Effector memory CD8-positive, alpha-beta T cell (primary cell): Measurements from ENCODE around the gene MEIS1.

Experiments
- ATAC-seq: fragments of 150-1000 bp; cut with Tn5 transposase; replicated peaks from 2 replicates; pipeline ENCODE4 v1.10.0; 2021; ENCODE audit warnings: mild to moderate bottlenecking, moderate library complexity
- DNase-seq, 3 experiments: peaks; one replicate each; pipeline ENCODE4 v3.0.0; 2021
- H3K27ac Mint-ChIP-seq, 2 donors: one replicate each; pipeline ENCODE4 v1.8.0; 2022; ENCODE audit warnings: mild to moderate bottlenecking in 2 of 2, mixed read lengths in 2 of 2, moderate library complexity in 2 of 2
- H3K27me3 Mint-ChIP-seq, 2 donors: one replicate each; pipeline ENCODE4 v1.8.0; 2022; ENCODE audit warnings: mixed read lengths in 2 of 2
- H3K36me3 Mint-ChIP-seq: one replicate; pipeline ENCODE4 v1.8.0; 2022; ENCODE audit warnings: mild to moderate bottlenecking, moderate library complexity, mixed read lengths; ENCODE audit not compliant: insufficient read depth
- H3K4me1 Mint-ChIP-seq, 2 donors: one replicate each; pipeline ENCODE4 v1.8.0; 2022; ENCODE audit warnings: low read depth in 2 of 2, mixed read lengths in 2 of 2
- H3K4me3 Mint-ChIP-seq, 2 donors: one replicate each; pipeline ENCODE4 v1.8.0; 2022; ENCODE audit warnings: mild to moderate bottlenecking in 2 of 2, mixed read lengths in 2 of 2, moderate library complexity in 2 of 2
- H3K9me3 Mint-ChIP-seq, 2 donors: one replicate each; pipeline ENCODE4 v1.8.0; 2022; ENCODE audit warnings: mixed read lengths in 2 of 2

Gene MEIS1

GRCh38 chr2:66426244-66427111 lies 8.4 kb upstream of the MEIS1 start:
- Mint-ChIP-seq H3K4me1 (no peaks in the 10 kb centered on the region), H3K27ac (no peak overlapping the region), H3K4me3 (no peak overlapping the region), H3K27me3 (peaks cover 33 to 37% of the 10 kb centered on the region in 2 donors), H3K36me3 (no peaks in the 10 kb centered on the region), H3K9me3 (no peaks in the 10 kb centered on the region)
- ATAC-seq = no peak
- DNase-seq = no peak

- H3K36me3 Mint-ChIP-seq = no peaks in the 10 kb centered on the region
- H3K9me3 Mint-ChIP-seq = no peaks in the 10 kb centered on the region
- H3K27me3 Mint-ChIP-seq = peaks cover 37 to 40% of the 10 kb centered on the region in 2 donors
- no peaks in the 10 kb centered on the region for H3K4me1 Mint-ChIP-seq
- no peak overlapping the region for H3K4me3 Mint-ChIP-seq
- H3K27ac Mint-ChIP-seq = no peak overlapping the region
- no peak for ATAC-seq
- DNase-seq = no peak
Observed at GRCh38 chr2:66427300-66427699, 7.6 kb upstream of the MEIS1 start.

DNA sequence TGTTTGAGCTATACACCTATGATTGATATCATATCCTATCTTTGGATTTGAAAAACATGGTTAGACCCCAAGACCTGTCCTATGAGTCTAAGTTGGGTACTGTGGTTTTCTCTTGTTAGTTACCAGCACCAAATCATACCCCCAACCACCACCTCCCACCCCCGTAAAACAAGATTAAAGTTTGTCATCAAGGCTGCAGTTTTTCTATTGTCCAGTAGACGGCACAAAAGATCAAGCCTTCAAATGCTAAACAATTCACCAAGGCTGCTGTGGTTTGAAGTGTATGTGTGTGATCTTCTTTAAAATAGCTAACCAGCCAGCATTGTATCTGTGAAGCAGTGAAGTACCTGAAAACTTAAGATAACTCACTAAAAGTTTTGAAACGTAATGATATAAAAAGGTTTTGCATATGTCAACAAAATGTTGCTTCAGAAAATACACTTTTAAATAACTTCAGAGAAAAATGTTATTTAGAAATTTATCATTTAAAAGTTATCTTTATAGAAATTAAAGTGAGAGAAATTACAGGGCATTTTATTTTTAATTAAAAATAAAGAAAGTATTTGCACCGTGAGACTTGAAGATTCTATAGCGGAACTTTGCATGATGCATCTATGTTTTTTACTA lies 5.8 kb upstream of the MEIS1 start:
- no peaks in the 10 kb centered on the region for H3K9me3 Mint-ChIP-seq
- no peaks in the 10 kb centered on the region for H3K36me3 Mint-ChIP-seq
- DNase-seq = no peak
- H3K27me3 Mint-ChIP-seq = peaks cover 53 to 58% of the 10 kb centered on the region in 2 donors
- ATAC-seq = no peak
- no peak overlapping the region for H3K27ac Mint-ChIP-seq
- H3K4me1 Mint-ChIP-seq = peaks cover 5 to 9% of the 10 kb centered on the region in 2 donors
- H3K4me3 Mint-ChIP-seq = no peak overlapping the region

DNA sequence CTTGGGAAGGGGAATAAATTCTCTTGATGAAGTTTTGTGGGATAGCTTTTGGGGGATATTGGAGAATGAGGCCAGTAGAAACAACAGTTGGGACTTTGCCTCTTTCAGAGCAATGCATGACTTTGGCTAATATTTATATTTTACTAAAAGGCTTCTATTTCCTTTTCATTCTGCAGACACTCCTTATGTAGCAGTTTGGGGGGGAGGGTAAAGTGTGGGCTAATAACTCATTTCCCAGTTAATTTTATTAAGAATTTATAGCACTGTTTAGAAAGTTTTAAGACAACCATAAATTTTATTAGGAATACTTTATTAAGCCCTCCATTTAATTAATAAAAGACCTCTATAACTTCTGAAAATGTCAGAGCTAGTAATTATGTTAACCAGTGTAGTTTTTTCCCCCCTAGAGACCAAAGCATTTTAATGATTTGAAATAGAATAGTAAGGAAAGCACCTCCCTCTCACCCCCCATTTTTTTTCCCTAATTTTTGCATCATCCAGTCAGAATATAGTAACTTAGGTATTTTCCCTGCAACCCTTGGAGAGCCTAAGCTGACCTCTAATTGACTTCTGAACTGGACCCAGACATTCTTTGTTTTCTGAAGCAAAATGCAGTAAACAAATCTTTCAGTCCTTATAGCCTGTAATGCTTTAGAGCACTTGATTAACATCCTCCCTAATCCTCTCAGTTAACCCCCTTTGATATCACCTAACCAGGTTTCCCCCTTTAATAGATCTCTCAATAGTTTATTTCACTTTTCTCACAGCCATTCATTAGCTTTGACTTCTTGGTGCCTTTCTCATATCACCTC lies 5.0 kb upstream of the MEIS1 start:
- ATAC-seq = no peak
- Mint-ChIP-seq H3K4me3 (no peak overlapping the region), H3K4me1 (peaks cover 11 to 16% of the 10 kb centered on the region in 2 donors), H3K36me3 (no peaks in the 10 kb centered on the region), H3K27ac (no peak overlapping the region), H3K27me3 (peaks cover 58 to 62% of the 10 kb centered on the region in 2 donors), H3K9me3 (no peaks in the 10 kb centered on the region)
- no peak for DNase-seq

GRCh38 chr2:66430505-66431273 lies 4.2 kb upstream of the MEIS1 start:
- no peaks in the 10 kb centered on the region for H3K36me3 Mint-ChIP-seq

GRCh38 chr2:66431274-66431642 lies 3.7 kb upstream of the MEIS1 start:
- Mint-ChIP-seq H3K4me1 (peaks cover 14 to 24% of the 10 kb centered on the region in 2 donors), H3K4me3 (no peak overlapping the region), H3K36me3 (no peaks in the 10 kb centered on the region), H3K27ac (no peak overlapping the region), H3K9me3 (no peaks in the 10 kb centered on the region), H3K27me3 (peaks cover 55 to 59% of the 10 kb centered on the region in 2 donors)
- ATAC-seq (no peak), DNase-seq (no peak)

More at GRCh38 chr2:66430505-66431273, 4.2 kb upstream of the MEIS1 start:
- Mint-ChIP-seq H3K9me3 (no peaks in the 10 kb centered on the region), H3K4me3 (no peak overlapping the region), H3K27ac (no peak overlapping the region), H3K4me1 (peaks cover 14 to 24% of the 10 kb centered on the region in 2 donors), H3K27me3 (peaks cover 58 to 62% of the 10 kb centered on the region in 2 donors)
- ATAC-seq (no peak), DNase-seq (no peak)

DNA sequence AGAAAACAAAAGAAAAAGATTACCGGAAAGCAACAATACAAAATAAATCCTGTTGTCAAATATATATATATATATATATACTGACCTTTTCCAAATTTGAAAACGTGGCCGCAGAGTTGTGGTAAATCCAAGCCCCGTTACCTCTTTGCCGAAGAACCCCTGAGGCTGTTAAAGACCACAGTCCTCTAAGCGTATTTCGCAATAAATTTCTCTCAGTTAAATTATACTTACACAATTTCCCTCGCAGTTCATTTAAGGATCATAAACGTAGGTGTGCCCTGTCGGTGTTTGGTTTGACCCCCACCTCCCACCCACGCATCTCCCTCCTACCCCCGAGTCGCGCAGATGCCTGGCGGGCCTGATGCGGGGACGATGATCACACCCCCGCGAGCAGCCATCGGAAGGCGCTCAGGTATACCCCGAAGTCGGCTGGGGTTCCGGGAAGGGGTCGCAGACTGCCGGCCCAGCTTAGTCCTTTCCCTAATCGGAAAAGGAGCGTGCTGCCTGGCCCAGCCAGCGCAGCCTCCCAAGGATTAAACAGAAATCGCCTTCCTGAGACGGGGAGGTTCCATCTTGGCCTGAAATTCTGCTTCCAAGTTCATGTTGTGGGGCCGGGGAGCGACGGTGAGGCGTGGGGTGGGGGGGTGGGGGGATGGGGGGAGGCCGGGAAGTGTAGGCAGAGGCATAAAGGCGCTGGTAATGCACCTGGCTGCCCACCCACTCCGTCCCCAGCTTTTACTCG lies 2.9 kb upstream of the MEIS1 start:
- peak overlapping the region in 1 of 2 donors; percentile 88 for H3K4me3 Mint-ChIP-seq
- ATAC-seq (no peak), DNase-seq (no peak)
- H3K27me3 Mint-ChIP-seq = peaks cover 58 to 61% of the 10 kb centered on the region in 2 donors
- H3K36me3 Mint-ChIP-seq = no peaks in the 10 kb centered on the region
- H3K4me1 Mint-ChIP-seq = peaks cover 14 to 24% of the 10 kb centered on the region in 2 donors
- no peak overlapping the region for H3K27ac Mint-ChIP-seq
- H3K9me3 Mint-ChIP-seq = no peaks in the 10 kb centered on the region

GRCh38 chr2:66432801-66433694 lies 1.9 kb upstream of the MEIS1 start:
- ATAC-seq (peak; percentile 44), DNase-seq (no peak)
- H3K4me1 Mint-ChIP-seq = peaks cover 14 to 24% of the 10 kb centered on the region in 2 donors
- H3K36me3 Mint-ChIP-seq = no peaks in the 10 kb centered on the region
- peak overlapping the region in 1 of 2 donors; percentile 80 for H3K27ac Mint-ChIP-seq
- peaks cover 68 to 71% of the 10 kb centered on the region in 2 donors for H3K27me3 Mint-ChIP-seq
- no peaks in the 10 kb centered on the region for H3K9me3 Mint-ChIP-seq
- H3K4me3 Mint-ChIP-seq = peak overlapping the region; percentile 79 to 88

- Mint-ChIP-seq H3K27ac (peak overlapping the region in 1 of 2 donors; percentile 80), H3K27me3 (peaks cover 70 to 74% of the 10 kb centered on the region in 2 donors), H3K4me1 (peaks cover 14 to 24% of the 10 kb centered on the region in 2 donors), H3K4me3 (peak overlapping the region; percentile 79 to 88), H3K9me3 (no peaks in the 10 kb centered on the region), H3K36me3 (no peaks in the 10 kb centered on the region)
- DNase-seq (no peak), ATAC-seq (no peak)
Observed at GRCh38 chr2:66433695-66433944, 1.3 kb upstream of the MEIS1 start.

GRCh38 chr2:66433945-66434678 lies 813 bp upstream of the MEIS1 start:
- peak; percentile 44 for ATAC-seq

DNA sequence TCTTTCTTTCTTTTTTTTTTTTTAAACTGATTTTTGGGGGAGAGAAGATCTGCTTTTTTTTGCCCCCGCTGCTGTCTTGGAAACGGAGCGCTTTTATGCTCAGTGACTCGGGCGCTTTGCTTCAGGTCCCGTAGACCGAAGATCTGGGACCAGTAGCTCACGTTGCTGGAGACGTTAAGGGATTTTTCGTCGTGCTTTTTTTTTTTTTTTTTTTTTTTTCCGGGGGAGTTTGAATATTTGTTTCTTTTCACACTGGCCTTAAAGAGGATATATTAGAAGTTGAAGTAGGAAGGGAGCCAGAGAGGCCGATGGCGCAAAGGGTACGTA lies 587 bp downstream of the MEIS1 start:
- ATAC-seq (no peak), DNase-seq (no peak)
- peaks cover 77 to 78% of the 10 kb centered on the region in 2 donors for H3K27me3 Mint-ChIP-seq
- peak overlapping the region; percentile 79 to 88 for H3K4me3 Mint-ChIP-seq
- peaks cover 14 to 24% of the 10 kb centered on the region in 2 donors for H3K4me1 Mint-ChIP-seq
- no peak overlapping the region for H3K27ac Mint-ChIP-seq
- no peaks in the 10 kb centered on the region for H3K36me3 Mint-ChIP-seq
- no peaks in the 10 kb centered on the region for H3K9me3 Mint-ChIP-seq

More at GRCh38 chr2:66433945-66434678, 813 bp upstream of the MEIS1 start:
- no peak for DNase-seq
- Mint-ChIP-seq H3K9me3 (no peaks in the 10 kb centered on the region), H3K27ac (peak overlapping the region; percentile 11 to 80), H3K27me3 (peaks cover 72 to 74% of the 10 kb centered on the region in 2 donors), H3K36me3 (no peaks in the 10 kb centered on the region), H3K4me1 (peaks cover 14 to 24% of the 10 kb centered on the region in 2 donors), H3K4me3 (peak overlapping the region; percentile 79 to 88)
